HG03066 (cell line): Measurements from ENCODE around the gene PPARA.
"Not testable (repeated sequence)": the region's sequence is repeated elsewhere in the genome, so short reads cannot be mapped to it uniquely, and the experiment has no call there.

Experiments
- ATAC-seq: cut with Tn5 transposase; IDR thresholded peaks from one replicate; pipeline ENCODE4 v1.9.1; 2021; ENCODE audit warnings: low read depth; ENCODE audit not compliant: unreplicated experiment

The PPARA gene

GRCh38 chr22:46262449-46263215 lies 112.3 kb downstream of the PPARA start:
- ATAC-seq, result no peak

GRCh38 chr22:46263216-46263590 lies 112.9 kb downstream of the PPARA start, which contains the start of gene PKDREJ:
Gene PKDREJ, minus strand, starts transcription at chr22:46263343. Its CDS starts 21 bp downstream, at chr22:46263322.
- ATAC-seq, result no peak

GRCh38 chr22:46264520-46264919 lies 114.2 kb downstream of the PPARA start:
- not testable (repeated sequence) for ATAC-seq

GRCh38 chr22:46265627-46266026 lies 115.3 kb downstream of the PPARA start:
- ATAC-seq, result not testable (repeated sequence)

GRCh38 chr22:46267431-46268279 lies 117.3 kb downstream of the PPARA start, which contains the start of gene TTC38:
Gene TTC38, plus strand, starts transcription at chr22:46268008. Its CDS starts 32 bp downstream, at chr22:46268040.
- peak; percentile 76 for ATAC-seq

GRCh38 chr22:46269564-46269963 lies 119.2 kb downstream of the PPARA start:
- no peak for ATAC-seq

GRCh38 chr22:46272196-46272595 lies 121.9 kb downstream of the PPARA start:
- no peak for ATAC-seq

GRCh38 chr22:46272762-46273431 lies 122.6 kb downstream of the PPARA start:
- no peak for ATAC-seq

- no peak for ATAC-seq
Measured at GRCh38 chr22:46273432-46274148, 123.3 kb downstream of the PPARA start.

GRCh38 chr22:46274381-46274780 lies 124.1 kb downstream of the PPARA start:
- ATAC-seq, result no peak

GRCh38 chr22:46275455-46276122 lies 125.3 kb downstream of the PPARA start:
- no peak for ATAC-seq

- ATAC-seq, result no peak
Measured at GRCh38 chr22:46276563-46276962, 126.2 kb downstream of the PPARA start.

GRCh38 chr22:46278656-46279645 lies 128.6 kb downstream of the PPARA start:
- ATAC-seq, result no peak

GRCh38 chr22:46280063-46280817 lies 129.9 kb downstream of the PPARA start:
- no peak for ATAC-seq

GRCh38 chr22:46280999-46281623 lies 130.8 kb downstream of the PPARA start:
- ATAC-seq, result no peak

GRCh38 chr22:46281866-46282678 lies 131.7 kb downstream of the PPARA start:
- ATAC-seq, result no peak

GRCh38 chr22:46286006-46286405 lies 135.7 kb downstream of the PPARA start:
- ATAC-seq, result no peak
